HG03135 (cell line): ENCODE measurements around the gene BSCL2.
A peak's percentile ranks its signal among the peaks of the same experiment; 100 is the strongest.
"Not testable (repeated sequence)": the region's sequence is repeated elsewhere in the genome, so short reads cannot be mapped to it uniquely, and the experiment has no call there.

Experiments used
- ATAC-seq: cut with Tn5 transposase; IDR thresholded peaks from one replicate; pipeline ENCODE4 v1.9.1; 2021; ENCODE audit warnings: mild to moderate bottlenecking, moderate library complexity; ENCODE audit not compliant: unreplicated experiment

Gene BSCL2

GRCh38 chr11:62707277-62707861 is at the start of gene BSCL2, which contains the start of gene GNG3:
BSCL2 (minus strand) TSS chr11:62707424; CDS start chr11:62707195, 229 bp downstream.
GNG3 (plus strand) TSS chr11:62707676; CDS start chr11:62708296, 620 bp downstream.
- no peak for ATAC-seq

GRCh38 chr11:62755086-62755615 is 47.9 kb upstream of the BSCL2 start:
- no peak for ATAC-seq

GRCh38 chr11:62753736-62754603 is 46.7 kb upstream of the BSCL2 start, which contains the start of gene ZBTB3:
ZBTB3 (minus strand) TSS chr11:62754160; CDS start chr11:62753664, 496 bp downstream.
- peak; percentile 94 for ATAC-seq

- ATAC-seq: no peak
Observed at GRCh38 chr11:62752994-62753735, 45.9 kb upstream of the BSCL2 start.

- no peak for ATAC-seq
Observed at GRCh38 chr11:62752177-62752785, 45.1 kb upstream of the BSCL2 start.

- ATAC-seq: not testable (repeated sequence)
Observed at GRCh38 chr11:62749931-62750330, 42.7 kb upstream of the BSCL2 start.

GRCh38 chr11:62747475-62748160 is 40.4 kb upstream of the BSCL2 start:
- no peak for ATAC-seq

- no peak for ATAC-seq
Observed at GRCh38 chr11:62737196-62737595, 30.0 kb upstream of the BSCL2 start.

GRCh38 chr11:62732830-62733229 is 25.6 kb upstream of the BSCL2 start:
- ATAC-seq: no peak

GRCh38 chr11:62730076-62730475 is 22.9 kb upstream of the BSCL2 start:
- not testable (repeated sequence) for ATAC-seq

GRCh38 chr11:62728171-62728988 is 21.2 kb upstream of the BSCL2 start, which contains the start of gene TTC9C:
TTC9C (plus strand) TSS chr11:62728486; CDS start chr11:62728849, 363 bp downstream.
- peak; percentile 20 for ATAC-seq

GRCh38 chr11:62727872-62728170 is 20.6 kb upstream of the BSCL2 start:
- peak; percentile 52 for ATAC-seq

GRCh38 chr11:62727165-62727871 is 20.1 kb upstream of the BSCL2 start, which contains the start of gene HNRNPUL2:
HNRNPUL2 (minus strand) TSS chr11:62727457; CDS start chr11:62727156, 301 bp downstream.
- peak; percentile 68 for ATAC-seq

GRCh38 chr11:62726915-62727164 is 19.6 kb upstream of the BSCL2 start:
- no peak for ATAC-seq

- no peak for ATAC-seq
Observed at GRCh38 chr11:62726156-62726914, 19.1 kb upstream of the BSCL2 start.

GRCh38 chr11:62725646-62726045 is 18.4 kb upstream of the BSCL2 start:
- no peak for ATAC-seq

- ATAC-seq: no peak
Observed at GRCh38 chr11:62724171-62724570, 16.9 kb upstream of the BSCL2 start.

- no peak for ATAC-seq
Observed at GRCh38 chr11:62721994-62722393, 14.8 kb upstream of the BSCL2 start.
